Measurements from ENCODE around the gene CDH13.

CDH13 gene

DNA sequence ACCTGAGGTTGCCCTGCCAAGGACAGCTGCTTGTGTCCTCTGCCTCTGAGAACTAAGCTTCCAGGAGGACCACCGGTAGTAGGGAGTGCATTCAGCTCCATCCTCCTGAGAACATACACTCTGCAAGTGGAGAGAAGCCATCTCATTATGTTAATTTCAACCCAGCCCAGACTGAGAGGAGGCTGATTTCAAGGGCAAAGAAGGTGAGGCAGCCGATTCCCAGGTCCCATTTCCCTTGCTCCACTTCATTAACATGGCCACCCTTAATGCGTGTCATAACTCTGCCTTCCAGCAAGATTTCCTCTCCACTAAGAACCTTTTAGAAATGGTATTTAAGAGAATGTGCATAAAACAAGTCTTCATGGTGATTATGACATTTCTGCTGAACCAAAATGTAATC is 72.5 kb downstream of the CDH13 start:
- DNase-seq (ENCODE audit: low read depth), result no peak

GRCh38 chr16:82699711-82700495 is 73.1 kb downstream of the CDH13 start:
- DNase-seq (ENCODE audit: low read depth), result no peak

- DNase-seq (ENCODE audit: low read depth), result no peak
Observed at GRCh38 chr16:82700541-82701235, 73.9 kb downstream of the CDH13 start.

- no peak for DNase-seq (ENCODE audit: low read depth)
Observed at GRCh38 chr16:82701442-82701955, 74.7 kb downstream of the CDH13 start.

GRCh38 chr16:82703161-82703560 is 76.4 kb downstream of the CDH13 start:
- no peak for DNase-seq (ENCODE audit: low read depth)

DNA sequence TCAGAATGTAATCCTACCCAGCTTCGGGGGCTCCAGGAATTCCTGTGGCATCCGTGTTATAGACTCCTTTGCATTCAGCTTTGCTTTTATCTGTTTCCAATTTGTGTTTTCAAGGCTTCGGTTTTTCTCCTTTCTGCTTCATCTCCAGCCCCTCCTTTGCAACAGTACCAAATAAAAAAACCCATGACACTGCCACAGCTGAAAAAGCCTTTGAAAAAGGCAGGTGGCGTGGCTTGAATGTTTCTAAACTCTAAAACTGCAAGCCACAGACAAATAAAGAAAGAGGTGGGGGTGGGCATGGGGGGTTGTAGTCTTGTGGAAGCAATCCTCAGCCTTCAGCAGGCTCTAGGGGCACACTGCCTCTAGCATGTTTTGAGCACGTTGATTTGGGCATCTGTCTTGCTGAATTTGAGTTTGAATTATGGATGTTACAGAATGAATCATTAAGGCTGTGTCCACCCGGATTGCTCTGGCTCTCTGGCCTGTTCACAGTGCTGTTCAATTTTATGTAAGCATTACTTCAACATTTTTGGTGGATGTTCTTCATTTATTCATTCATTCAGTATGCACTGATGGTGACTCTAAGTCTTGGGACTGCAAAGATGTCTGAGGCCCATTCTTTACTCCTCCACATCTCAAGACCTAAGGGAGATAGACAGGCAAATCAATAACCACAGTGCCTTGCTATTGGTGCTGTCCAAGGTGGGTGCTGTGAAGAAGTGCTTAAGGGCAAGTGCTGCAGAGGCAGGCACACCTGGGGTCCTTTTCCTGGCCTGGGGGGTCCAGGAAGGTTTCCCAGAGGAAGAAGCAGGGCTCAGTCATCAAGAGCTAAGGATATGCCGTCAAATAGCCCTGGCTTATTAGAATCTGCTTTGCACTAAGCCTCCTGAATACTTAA is 77.4 kb downstream of the CDH13 start:
- DNase-seq (ENCODE audit: low read depth), result no peak

DNA sequence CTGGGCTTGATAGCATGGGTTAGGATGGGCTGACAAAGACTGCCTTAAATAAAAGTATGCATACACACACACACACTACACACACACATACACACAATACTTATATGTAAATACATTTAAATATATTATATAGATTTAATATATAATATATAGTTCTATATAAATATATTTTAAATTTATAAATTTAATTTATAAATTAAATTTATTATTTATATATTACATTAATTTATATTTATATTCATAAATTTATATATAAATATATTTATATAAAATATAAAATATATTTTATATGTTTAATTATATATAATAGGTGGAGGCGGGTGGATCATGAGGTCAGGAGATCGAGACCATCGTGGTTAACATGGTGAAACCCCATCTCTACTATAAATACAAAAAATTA is 83.2 kb downstream of the CDH13 start:
- no peak for DNase-seq (ENCODE audit: low read depth)

- DNase-seq (ENCODE audit: low read depth), result no peak
Observed at GRCh38 chr16:82713778-82714177, 87.0 kb downstream of the CDH13 start.

DNA sequence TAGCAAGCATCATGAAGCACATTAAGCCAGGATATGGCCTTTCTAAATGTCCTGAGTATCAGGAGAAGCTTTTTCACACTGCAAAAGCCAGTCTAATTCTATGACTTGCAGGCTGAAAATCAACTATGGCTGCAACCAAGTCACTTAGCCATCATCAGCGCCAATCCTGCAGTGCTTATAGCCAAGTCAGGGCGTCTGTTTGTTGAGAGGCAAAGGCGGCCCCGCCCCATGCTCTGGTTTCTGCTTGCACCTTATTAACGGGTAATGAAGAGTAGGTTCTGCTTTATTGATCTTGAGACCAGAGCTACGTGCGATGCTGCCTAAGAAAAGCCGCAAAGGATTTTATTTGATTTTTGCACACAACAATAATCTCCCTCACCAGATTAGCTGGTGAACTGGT is 88.4 kb downstream of the CDH13 start:
- DNase-seq (ENCODE audit: low read depth), result no peak

DNA sequence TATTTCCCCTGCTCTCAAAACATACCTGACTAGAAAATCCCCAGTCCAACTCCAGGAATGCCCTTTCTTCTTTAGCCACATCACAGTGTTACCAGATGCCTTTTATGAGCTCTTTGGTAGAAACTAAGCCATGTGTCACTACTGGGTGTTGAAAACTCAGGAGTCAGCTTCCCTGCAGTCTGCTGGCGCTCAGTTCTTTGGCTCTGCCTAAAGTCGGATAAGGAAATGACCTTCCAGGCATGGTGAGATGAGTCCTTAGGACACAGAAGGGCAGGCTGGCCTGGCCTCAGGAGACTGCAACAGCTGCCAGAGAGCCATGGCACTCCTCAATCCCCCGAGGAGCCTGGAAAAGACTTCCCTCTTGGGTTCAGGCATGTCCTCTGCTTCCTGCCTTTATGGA is 89.1 kb downstream of the CDH13 start:
- DNase-seq (ENCODE audit: low read depth), result no peak

DNA sequence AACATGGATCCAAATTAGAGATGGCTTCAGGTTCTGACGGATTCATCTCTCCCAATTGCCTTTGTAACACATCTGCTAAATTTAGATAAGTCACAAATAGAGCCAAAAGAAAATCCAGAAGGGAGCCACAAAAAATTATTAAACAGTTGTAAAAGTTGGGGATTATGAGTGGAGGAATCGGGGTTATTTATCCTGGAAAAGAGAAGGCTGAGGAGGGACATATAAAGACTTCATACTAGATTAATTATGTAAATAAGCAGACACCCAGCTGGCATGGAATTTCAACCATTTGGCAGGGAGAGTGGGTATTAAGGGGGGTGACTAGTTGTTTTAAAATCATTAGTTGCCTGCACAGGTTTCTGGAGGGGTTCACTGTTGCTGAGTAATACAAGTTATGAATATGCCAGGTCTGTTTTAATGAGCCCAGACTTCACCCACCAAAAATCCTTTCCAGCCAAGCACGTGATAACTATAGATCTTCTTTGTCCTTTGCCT is 89.6 kb downstream of the CDH13 start:
- no peak for DNase-seq (ENCODE audit: low read depth)

DNA sequence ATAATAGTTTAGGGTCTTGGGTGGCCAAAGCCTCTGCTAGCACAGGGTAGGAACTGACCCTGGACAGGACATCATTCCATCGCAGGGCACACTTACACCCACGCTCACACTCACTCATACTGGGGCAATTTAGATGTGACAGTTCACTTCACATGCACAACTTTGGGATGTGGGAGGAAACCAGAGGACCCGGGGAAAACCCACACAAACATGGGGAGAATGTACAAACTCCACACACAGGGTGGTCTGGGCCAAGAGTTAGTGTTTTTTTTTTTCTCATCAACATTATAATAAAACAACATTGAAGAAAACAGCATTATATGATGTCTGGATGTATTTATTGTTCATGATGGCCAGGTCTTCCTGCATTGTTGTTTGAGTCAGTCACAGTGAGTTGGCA is 93.6 kb downstream of the CDH13 start:
- DNase-seq (ENCODE audit: low read depth), result no peak

DNA sequence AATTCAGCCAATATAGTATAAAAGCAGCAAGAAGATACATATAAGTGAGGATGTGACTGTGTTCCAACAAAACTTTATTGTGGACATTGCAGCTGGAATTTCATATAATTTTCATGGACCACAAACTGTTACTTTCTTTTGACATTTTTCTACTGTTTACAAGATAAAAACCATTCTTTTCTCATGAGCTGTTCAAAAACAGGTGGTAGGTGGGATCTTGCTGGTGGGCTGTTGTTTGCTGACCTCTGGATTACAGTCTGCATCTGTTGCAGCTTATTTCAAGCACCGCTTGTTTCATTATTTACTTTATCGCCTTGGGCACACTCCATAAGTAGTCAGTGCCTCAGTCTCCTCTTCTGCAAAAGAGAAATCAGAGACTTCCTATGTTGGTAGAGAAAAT is 99.5 kb downstream of the CDH13 start:
- no peak for DNase-seq (ENCODE audit: low read depth)

DNA sequence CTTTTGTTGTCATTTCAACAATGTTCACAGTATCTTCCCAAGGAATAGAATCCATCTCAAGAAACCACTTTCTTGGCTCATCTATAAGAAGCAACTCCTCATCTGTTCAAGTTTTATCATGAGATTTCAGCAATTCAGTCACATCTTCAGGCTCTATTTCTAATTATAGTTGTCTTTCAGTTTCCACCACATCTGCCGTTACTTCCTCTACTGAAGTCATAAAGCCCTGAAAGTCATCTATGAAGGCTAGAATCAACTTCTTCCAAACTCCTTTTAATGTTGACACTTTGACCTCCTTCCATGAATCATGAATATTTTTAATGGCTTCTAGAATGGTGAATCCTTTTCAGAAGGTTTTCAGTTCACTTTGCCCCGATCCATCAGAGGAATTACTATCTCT is 102.1 kb downstream of the CDH13 start:
- no peak for DNase-seq (ENCODE audit: low read depth)

- DNase-seq (ENCODE audit: low read depth), result no peak
Observed at GRCh38 chr16:82730901-82731300, 104.1 kb downstream of the CDH13 start.

- no peak for DNase-seq (ENCODE audit: low read depth)
Observed at GRCh38 chr16:82732461-82732860, 105.7 kb downstream of the CDH13 start.

DNA sequence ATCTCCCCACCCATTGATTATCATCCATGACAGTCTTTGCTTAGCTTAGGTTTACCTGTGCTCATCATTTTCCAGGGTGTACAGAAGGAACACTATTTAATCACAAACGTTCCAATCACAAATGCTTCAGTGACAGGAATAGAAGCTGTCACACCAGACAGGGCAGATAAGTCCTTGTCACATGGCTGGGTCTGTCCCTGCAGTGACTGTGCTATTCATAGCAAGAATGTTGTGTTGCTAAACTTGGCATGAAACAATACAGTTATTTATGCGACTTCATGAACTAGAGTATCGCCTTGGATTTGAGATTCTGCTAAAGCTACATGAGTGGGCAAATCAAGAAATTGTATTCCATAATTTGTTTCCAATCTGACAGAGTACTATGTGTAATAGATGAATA is 108.4 kb downstream of the CDH13 start:
- no peak for DNase-seq (ENCODE audit: low read depth)

DNA sequence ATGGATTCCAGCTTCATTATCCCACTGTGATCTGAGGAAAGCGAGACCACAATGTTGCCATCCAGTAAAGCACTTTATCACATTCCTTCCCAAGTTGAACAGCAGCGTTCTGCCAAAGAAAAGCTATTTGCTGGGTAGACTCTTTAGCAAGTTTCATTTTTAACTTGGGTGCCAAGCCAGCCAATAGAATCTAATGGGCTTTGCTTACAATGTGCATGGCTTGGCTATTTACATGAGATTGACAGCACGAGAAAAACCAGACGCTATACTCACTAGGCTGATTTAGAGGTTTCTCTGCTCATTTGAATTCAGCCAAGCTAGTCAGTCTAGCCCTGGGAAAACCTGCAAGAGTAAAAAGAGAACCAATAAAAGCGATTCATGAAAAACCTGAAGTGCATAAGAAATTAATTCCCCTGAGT is 108.9 kb downstream of the CDH13 start:
- DNase-seq (ENCODE audit: low read depth), result no peak

DNA sequence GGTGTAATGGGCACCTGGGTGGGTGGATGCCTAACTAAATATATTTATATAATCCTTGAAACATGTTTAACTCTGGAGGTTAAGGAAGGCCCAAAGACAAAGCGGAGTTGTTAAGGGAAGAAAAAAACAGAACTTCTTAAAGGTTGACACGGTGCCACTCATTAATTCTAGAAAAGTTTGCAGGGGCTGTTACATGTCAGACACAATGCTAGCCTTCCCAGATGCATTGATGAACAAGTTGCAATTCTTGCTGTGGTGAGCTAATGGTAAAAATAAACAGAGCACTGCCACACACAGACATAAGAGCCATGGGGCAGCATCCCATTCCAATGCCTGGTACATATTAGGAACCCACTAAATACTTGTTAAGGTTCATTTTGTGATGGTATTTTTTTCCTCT is 109.5 kb downstream of the CDH13 start:
- no peak for DNase-seq (ENCODE audit: low read depth)

GRCh38 chr16:82738699-82739098 is 111.9 kb downstream of the CDH13 start:
- DNase-seq (ENCODE audit: low read depth), result no peak

GRCh38 chr16:82741073-82741615 is 114.4 kb downstream of the CDH13 start:
- no peak for DNase-seq (ENCODE audit: low read depth)

GRCh38 chr16:82744958-82745357 is 118.2 kb downstream of the CDH13 start:
- DNase-seq (ENCODE audit: low read depth), result no peak

Data from activated T-helper 1 cell treated with Interleukin-2 at 50 U/mL for 16 hours (primary cell).